Epithelial cell of proximal tubule (primary cell): Measurements from ENCODE around the gene HNRNPH3. TPM values are rescaled to one million over a fixed set of nuclear protein-coding genes. Genes with fewer than 3 reads are reported as not detected.

Source experiments
- DNase-seq: peaks from one replicate; pipeline ENCODE4 v3.0.0-alpha.2; 2011; ENCODE audit warnings: low read depth
- H3K4me3 ChIP-seq: 2 replicates; pipeline ENCODE4 v1.5.1; 2011; ENCODE audit warnings: low read depth, mild to moderate bottlenecking, low read length
- total RNA-seq: library from RNA; depleted of rRNA; stranded (reverse); fragments of >200 nt; gene quantifications from 2 replicates; pipeline ENCODE4 v1.2.3, GENCODE V29; 2015
- TF ChIP-seq, protein P1 (sequence below): conservative IDR thresholded peaks from 2 replicates; pipeline ENCODE4 v1.5.1; 2012; ENCODE audit warnings: low read depth, mild to moderate bottlenecking, low read length

Gene HNRNPH3
- total RNA-seq, 1 donor from 2014 or later = 43.1 TPM

DNA sequence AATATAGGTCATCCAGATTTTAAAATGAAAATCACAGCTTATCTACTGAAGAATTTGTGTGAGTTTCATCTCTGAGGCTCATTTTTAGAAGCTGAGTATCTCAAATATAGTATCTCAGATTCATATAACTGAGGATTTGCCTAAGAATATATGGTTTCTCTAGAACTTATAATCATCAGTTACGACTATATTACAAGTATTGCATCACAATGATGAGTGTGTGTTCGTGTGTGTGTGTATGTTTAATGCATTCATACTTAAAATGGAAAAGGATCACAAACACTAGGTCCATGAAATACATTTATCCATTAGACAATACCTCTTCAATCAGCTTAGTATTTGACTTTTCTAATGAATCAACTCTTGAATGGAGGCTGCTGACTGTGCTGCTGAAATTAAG lies 53.9 kb downstream of the HNRNPH3 start:
- DNase-seq = no peak
- TF ChIP-seq, protein P1, sequence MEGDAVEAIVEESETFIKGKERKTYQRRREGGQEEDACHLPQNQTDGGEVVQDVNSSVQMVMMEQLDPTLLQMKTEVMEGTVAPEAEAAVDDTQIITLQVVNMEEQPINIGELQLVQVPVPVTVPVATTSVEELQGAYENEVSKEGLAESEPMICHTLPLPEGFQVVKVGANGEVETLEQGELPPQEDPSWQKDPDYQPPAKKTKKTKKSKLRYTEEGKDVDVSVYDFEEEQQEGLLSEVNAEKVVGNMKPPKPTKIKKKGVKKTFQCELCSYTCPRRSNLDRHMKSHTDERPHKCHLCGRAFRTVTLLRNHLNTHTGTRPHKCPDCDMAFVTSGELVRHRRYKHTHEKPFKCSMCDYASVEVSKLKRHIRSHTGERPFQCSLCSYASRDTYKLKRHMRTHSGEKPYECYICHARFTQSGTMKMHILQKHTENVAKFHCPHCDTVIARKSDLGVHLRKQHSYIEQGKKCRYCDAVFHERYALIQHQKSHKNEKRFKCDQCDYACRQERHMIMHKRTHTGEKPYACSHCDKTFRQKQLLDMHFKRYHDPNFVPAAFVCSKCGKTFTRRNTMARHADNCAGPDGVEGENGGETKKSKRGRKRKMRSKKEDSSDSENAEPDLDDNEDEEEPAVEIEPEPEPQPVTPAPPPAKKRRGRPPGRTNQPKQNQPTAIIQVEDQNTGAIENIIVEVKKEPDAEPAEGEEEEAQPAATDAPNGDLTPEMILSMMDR = no peak
- no peak overlapping the region for H3K4me3 ChIP-seq

Other genes with a start within 250 kb of the HNRNPH3 start
- gene MYPN, start 222.6 kb upstream of the HNRNPH3 start, total RNA-seq = 0.36 and 0.98 TPM in 2 replicates
- 0.58 TPM in 1 of 2 replicates, not detected in the other for gene ATOH7, start 100.0 kb upstream of the HNRNPH3 start, total RNA-seq
- gene PBLD, start 864 bp downstream of the HNRNPH3 start, total RNA-seq = 1.3 and 1.7 TPM in 2 replicates
- 8.5 and 11.1 TPM in 2 replicates for gene RUFY2, start 75.2 kb downstream of the HNRNPH3 start, total RNA-seq
- 17.0 and 23.7 TPM in 2 replicates for gene DNA2, start 139.9 kb downstream of the HNRNPH3 start, total RNA-seq
- 7.3 and 11.9 TPM in 2 replicates for gene SLC25A16, start 195.5 kb downstream of the HNRNPH3 start, total RNA-seq
- gene TET1, start 228.3 kb downstream of the HNRNPH3 start, total RNA-seq = 0.52 and 1.0 TPM in 2 replicates